Nephron (organoid): ENCODE measurements around the gene DESI1.
"Not testable (repeated sequence)": the region's sequence is repeated elsewhere in the genome, so short reads cannot be mapped to it uniquely, and the experiment has no call there.

ENCODE experiments used
- H3K27ac Mint-ChIP-seq, 3 experiments: 2 replicates each; pipeline ENCODE4 v1.8.0; 2020; ENCODE audit warnings: mixed read lengths in 3 of 3, mild to moderate bottlenecking in 2 of 3, moderate library complexity in 1 of 3
- H3K27me3 Mint-ChIP-seq: 2 replicates; pipeline ENCODE4 v1.8.0; 2021; ENCODE audit warnings: low read depth, mild to moderate bottlenecking, moderate library complexity, mixed read lengths
- H3K36me3 Mint-ChIP-seq: 2 replicates; pipeline ENCODE4 v1.8.0; 2020; ENCODE audit warnings: low read depth, mixed read lengths
- H3K4me1 Mint-ChIP-seq: 2 replicates; pipeline ENCODE4 v1.8.0; 2020; ENCODE audit warnings: mixed read lengths
- H3K4me3 Mint-ChIP-seq, 3 experiments: 2 replicates each; pipeline ENCODE4 v1.8.0; 2020; ENCODE audit warnings: mild to moderate bottlenecking in 3 of 3, mixed read lengths in 3 of 3, moderate library complexity in 2 of 3
- H3K9me3 Mint-ChIP-seq: 2 replicates; pipeline ENCODE4 v1.8.0; 2020; ENCODE audit warnings: mixed read lengths
- TF ChIP-seq, protein P1 (sequence below), 3 experiments: fragments of 200-600 bp; sonication (generic); IDR thresholded peaks; one replicate each; pipeline ENCODE4 v1.5.0; 2021; ENCODE audit warnings: antibody characterized with exemption in 3 of 3; ENCODE audit not compliant: unreplicated experiment in 3 of 3

The DESI1 gene

DNA sequence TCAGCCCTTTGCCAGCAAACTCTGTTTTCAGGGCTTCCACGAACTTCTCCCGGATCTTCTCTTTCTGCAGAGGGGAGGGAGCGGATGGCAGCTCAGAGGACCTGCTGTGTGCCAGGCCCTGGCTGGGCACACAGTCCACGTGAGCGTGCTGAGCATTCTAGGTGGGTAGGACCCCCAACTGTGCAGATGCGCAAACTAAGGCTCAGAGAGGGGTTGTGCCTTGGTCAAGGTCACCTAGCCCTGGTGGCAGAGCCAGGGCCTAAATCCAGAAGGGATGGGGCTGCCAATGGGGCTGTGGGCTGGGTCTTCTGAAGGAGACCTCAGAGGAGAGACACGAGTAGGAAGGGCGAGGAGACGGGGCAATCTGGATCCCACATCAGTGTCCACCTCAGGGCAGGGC, 42.0 kb downstream of the DESI1 start:
- no peak overlapping the region for H3K4me3 Mint-ChIP-seq
- H3K9me3 Mint-ChIP-seq = no peaks in the 10 kb centered on the region
- peaks cover 13% of the 10 kb centered on the region for H3K36me3 Mint-ChIP-seq
- H3K4me1 Mint-ChIP-seq = peaks cover 6% of the 10 kb centered on the region
- H3K27me3 Mint-ChIP-seq = no peaks in the 10 kb centered on the region
- no peak overlapping the region for H3K27ac Mint-ChIP-seq
- TF ChIP-seq, protein P1, sequence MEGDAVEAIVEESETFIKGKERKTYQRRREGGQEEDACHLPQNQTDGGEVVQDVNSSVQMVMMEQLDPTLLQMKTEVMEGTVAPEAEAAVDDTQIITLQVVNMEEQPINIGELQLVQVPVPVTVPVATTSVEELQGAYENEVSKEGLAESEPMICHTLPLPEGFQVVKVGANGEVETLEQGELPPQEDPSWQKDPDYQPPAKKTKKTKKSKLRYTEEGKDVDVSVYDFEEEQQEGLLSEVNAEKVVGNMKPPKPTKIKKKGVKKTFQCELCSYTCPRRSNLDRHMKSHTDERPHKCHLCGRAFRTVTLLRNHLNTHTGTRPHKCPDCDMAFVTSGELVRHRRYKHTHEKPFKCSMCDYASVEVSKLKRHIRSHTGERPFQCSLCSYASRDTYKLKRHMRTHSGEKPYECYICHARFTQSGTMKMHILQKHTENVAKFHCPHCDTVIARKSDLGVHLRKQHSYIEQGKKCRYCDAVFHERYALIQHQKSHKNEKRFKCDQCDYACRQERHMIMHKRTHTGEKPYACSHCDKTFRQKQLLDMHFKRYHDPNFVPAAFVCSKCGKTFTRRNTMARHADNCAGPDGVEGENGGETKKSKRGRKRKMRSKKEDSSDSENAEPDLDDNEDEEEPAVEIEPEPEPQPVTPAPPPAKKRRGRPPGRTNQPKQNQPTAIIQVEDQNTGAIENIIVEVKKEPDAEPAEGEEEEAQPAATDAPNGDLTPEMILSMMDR (IDR thresholded peaks at IDR 0.05; ENCODE audit: unreplicated experiment in 3 of 3) = no peak

DNA sequence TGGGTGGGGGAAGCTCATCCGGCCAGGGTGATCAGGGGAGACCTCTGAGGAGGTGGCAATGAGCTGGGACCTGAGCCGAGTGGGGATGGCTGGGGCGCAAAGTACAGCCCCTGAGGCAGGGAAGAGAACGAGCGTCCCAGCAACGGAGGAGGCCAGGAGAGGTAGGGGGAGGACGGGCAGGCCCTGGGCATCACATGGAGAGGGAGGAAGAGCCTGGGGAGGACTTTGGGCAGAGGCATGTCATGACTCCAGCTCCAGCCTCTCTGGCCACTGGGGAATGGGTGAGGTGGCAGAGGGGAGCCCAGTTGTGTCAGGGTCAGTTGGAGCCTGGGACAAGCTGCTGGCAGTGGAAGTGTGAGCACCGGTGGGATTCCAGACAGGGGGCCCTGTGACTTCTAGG, 42.7 kb downstream of the DESI1 start:
- Mint-ChIP-seq H3K27ac (no peak overlapping the region), H3K4me3 (no peak overlapping the region), H3K36me3 (peaks cover 13% of the 10 kb centered on the region), H3K27me3 (no peaks in the 10 kb centered on the region), H3K9me3 (no peaks in the 10 kb centered on the region), H3K4me1 (peaks cover 6% of the 10 kb centered on the region)
- TF ChIP-seq, protein P1 (IDR thresholded peaks at IDR 0.05; ENCODE audit: unreplicated experiment in 3 of 3) = no peak

DNA sequence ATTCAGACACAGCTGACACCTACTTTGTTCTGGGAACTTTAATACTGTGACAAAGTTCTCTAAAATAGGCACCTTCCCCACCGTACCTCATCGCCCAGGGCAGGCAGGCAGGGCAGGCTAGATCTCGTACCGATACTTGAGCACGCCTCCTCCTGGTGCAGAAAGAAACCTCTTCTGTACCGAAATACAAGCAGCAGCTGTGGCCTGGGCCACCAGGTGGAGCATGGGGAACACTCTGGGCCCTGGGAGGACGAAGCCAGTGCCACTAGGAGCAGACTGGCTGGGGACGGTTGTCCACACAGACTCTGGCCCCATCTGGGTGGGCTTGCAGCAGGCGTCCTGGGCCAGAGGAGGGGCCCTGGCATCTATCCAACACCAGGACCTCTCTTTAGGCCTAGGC, 44.0 kb downstream of the DESI1 start:
- Mint-ChIP-seq H3K36me3 (peaks cover 10% of the 10 kb centered on the region), H3K4me3 (no peak overlapping the region), H3K27ac (peak overlapping the region; percentile 9 to 82 (median 33)), H3K4me1 (peaks cover 6% of the 10 kb centered on the region), H3K27me3 (no peaks in the 10 kb centered on the region), H3K9me3 (no peaks in the 10 kb centered on the region)
- TF ChIP-seq, protein P1 (IDR thresholded peaks at IDR 0.05; ENCODE audit: unreplicated experiment in 3 of 3) = peak; percentile 65 to 71 (median 65)

DNA sequence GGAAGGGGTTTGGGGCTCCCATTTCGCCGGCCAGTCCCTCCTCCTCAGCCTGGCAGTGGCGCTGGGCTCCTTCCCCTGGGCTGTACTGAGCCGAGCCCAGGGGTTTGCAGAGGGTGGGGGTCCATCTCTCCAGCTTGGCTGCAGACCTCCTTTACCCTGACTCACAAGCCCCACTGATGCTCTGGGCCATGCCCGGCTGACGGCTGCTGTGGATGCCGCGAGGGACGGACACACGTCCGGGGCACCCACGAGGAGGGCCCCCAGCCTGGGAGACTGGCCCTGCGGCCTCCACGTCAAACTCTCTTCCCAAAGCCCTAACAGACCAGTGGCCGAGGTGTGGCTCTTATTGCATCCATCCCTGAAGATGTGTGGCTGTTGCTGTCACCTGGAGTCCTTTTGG, 45.3 kb downstream of the DESI1 start:
- Mint-ChIP-seq H3K9me3 (no peaks in the 10 kb centered on the region), H3K36me3 (peaks cover 10% of the 10 kb centered on the region), H3K27ac (no peak overlapping the region), H3K4me1 (peaks cover 6% of the 10 kb centered on the region), H3K27me3 (no peaks in the 10 kb centered on the region), H3K4me3 (no peak overlapping the region)
- TF ChIP-seq, protein P1 (IDR thresholded peaks at IDR 0.05; ENCODE audit: unreplicated experiment in 3 of 3) = no peak

DNA sequence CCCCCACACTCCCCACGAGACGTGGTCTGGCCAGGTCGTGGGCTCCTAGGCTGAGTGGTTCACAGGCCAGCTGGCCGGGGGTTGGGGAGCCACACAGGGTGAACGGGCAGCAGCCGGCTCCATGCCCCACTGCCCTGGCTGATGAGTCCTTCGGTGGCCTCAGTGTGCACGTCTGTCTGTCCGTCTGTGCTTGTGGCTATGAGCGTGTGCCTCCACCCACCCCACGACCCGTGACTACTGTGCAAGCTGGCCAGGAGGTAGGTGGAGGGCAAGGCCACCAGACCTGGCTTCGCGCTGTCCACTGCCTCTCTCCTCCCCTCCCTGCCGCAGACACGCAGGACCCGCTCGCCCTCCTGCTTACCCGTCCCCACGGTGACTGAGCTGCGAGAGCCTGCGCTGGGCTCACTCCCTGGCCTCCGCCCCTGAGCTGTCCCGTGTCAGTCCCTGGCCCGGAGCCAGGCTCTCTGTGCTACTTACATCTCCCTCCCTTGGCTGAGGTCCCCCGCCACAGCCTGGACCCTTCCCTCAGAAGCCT, 45.9 kb downstream of the DESI1 start:
- Mint-ChIP-seq H3K36me3 (peaks cover 10% of the 10 kb centered on the region), H3K27me3 (no peaks in the 10 kb centered on the region), H3K4me1 (peaks cover 6% of the 10 kb centered on the region), H3K9me3 (no peaks in the 10 kb centered on the region), H3K27ac (no peak overlapping the region), H3K4me3 (no peak overlapping the region)
- TF ChIP-seq, protein P1 (IDR thresholded peaks at IDR 0.05; ENCODE audit: unreplicated experiment in 3 of 3) = no peak

DNA sequence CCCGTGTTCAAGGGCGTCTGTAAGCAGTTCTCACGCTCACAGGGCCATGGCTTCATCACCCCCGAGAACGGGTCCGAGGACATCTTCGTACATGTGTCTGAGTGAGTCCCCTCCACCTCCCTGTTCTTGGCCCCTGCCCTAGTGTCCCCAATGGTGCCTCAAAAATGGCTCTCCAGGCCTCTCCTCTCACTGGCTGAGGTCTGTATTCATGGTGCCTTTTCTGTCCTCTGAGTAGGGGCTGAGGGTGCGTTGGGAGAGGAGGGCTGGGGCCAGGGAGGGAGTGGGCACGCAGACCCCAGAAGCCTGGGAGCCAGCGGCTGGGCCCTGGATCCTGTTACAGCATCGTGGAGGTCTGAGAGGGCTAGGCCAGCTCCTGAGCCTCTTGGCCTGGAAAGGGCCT, 47.2 kb downstream of the DESI1 start:
- no peak overlapping the region for H3K4me3 Mint-ChIP-seq
- H3K4me1 Mint-ChIP-seq = peaks cover 15% of the 10 kb centered on the region
- no peak overlapping the region for H3K27ac Mint-ChIP-seq
- TF ChIP-seq, protein P1 (IDR thresholded peaks at IDR 0.05; ENCODE audit: unreplicated experiment in 3 of 3) = no peak
- no peaks in the 10 kb centered on the region for H3K9me3 Mint-ChIP-seq
- H3K36me3 Mint-ChIP-seq = peaks cover 10% of the 10 kb centered on the region
- H3K27me3 Mint-ChIP-seq = no peaks in the 10 kb centered on the region

DNA sequence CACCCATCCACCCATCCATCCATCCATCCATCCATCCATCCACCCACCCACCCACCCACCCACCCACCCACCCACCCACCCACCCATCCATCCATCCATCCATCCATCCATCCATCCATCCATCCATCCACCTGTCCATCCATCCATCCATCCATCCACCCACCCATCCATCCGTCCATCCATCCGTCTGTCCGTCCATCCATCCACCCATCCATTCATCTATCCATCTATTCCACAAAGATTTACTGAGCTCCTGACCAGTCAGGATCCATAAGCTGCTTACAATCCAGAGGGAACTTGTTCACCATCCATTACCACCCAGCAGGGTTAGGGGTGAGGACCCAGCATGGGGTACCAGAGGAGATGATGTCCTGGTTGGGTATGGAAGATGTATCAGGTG, 48.5 kb downstream of the DESI1 start:
- not testable (repeated sequence) for H3K27ac Mint-ChIP-seq, H3K27me3 Mint-ChIP-seq, H3K4me3 Mint-ChIP-seq, H3K9me3 Mint-ChIP-seq
- H3K36me3 Mint-ChIP-seq = peaks cover 10% of the 10 kb centered on the region
- peaks cover 18% of the 10 kb centered on the region for H3K4me1 Mint-ChIP-seq
